Adrenal gland (tissue), 5 donors: ENCODE measurements around the gene NAV2.

Experiments used
- CTCF ChIP-seq, 6 experiments: fragments of 450-650 bp in 4 of 6; fragments of 200-600 bp in 2 of 6; sonication (generic) in 1 of 6; IDR thresholded peaks; 1 replicate in 5 of 6; 2 replicates in 1 of 6; pipeline versions ENCODE4 v1.5.1 to v1.8.0; 2016 to 2021; ENCODE audit warnings: antibody characterized with exemption in 6 of 6, mild to moderate bottlenecking in 2 of 6, moderate library complexity in 1 of 6
- POLR2A ChIP-seq, 2 donors: fragments of 450-650 bp; IDR thresholded peaks; one replicate each; pipeline ENCODE4 v1.6.1; 2017; ENCODE audit warnings: antibody characterized with exemption in 2 of 2, mild to moderate bottlenecking in 2 of 2, moderate library complexity in 1 of 2
- donor health status: DM: no; HTN: no; CAD: no.

DNA sequence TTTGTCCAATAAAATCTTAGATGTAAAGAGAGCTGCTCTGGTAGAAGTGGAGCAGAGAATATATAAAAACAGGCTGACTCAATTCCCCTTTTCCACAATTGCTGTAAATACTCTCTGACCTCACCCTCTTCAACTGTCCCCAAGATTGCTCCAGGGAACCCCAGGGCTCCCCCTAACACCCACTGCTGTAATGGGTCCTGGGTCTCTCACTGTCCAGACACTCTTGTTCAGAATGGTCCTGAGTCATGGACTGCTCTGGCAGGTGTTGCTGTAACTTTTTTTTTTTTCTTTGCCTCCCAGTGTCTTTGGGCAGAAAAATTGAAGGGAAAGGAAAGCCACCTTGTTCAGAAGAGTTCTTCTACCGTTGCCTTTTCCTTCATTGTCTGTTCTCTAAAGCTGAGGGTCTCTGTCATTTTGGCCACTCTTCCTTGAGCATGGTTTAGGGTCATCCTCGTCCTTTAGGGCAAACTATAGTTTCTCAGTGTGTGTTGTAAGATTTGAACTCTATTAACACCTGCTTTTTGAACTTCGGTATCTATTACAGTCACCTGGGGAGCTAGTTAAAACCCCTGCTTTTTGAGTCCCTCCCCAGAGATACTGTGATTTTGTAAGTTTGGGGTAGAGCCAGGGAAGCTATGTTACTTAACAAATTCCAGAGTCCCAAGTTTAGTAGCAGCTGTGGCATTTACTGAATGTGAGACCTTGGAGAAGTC, 209.5 kb downstream of the NAV2 start:
- no peak for TF ChIP-seq CTCF (IDR thresholded peaks at IDR 0.05)
- no peak for TF ChIP-seq POLR2A (IDR thresholded peaks at IDR 0.05)
